NT2/D1 (cell line): ENCODE results near the gene PPM1B.

ENCODE experiments used
- DNase-seq: peaks from one replicate; pipeline ENCODE4 v3.0.0-alpha.2; 2011; ENCODE audit warnings: low read depth, low spot score
- H3K27me3 ChIP-seq: 2 replicates; pipeline ENCODE4 v1.6.0; 2011; ENCODE audit warnings: mild to moderate bottlenecking; ENCODE audit not compliant: insufficient read length, insufficient read depth
- H3K36me3 ChIP-seq: 2 replicates; pipeline ENCODE4 v1.6.1; 2011; ENCODE audit warnings: mild to moderate bottlenecking, low read length, mixed read lengths; ENCODE audit not compliant: insufficient read depth, insufficient read length
- H3K4me1 ChIP-seq: 2 replicates; pipeline ENCODE4 v1.5.1; 2011; ENCODE audit not compliant: insufficient read depth, insufficient read length
- H3K4me3 ChIP-seq: 2 replicates; pipeline ENCODE4 v1.5.1; 2011; ENCODE audit warnings: low read depth; ENCODE audit not compliant: insufficient read length
- H3K9ac ChIP-seq: 2 replicates; pipeline ENCODE4 v1.6.0; 2011; ENCODE audit warnings: low read depth; ENCODE audit not compliant: insufficient read length
- H3K9me3 ChIP-seq: 2 replicates; pipeline ENCODE4 v1.5.1; 2011; ENCODE audit warnings: mild to moderate bottlenecking, low read length; ENCODE audit not compliant: insufficient read depth
- SUZ12 ChIP-seq: IDR thresholded peaks from 2 replicates; pipeline ENCODE4 v1.6.1; 2011; ENCODE audit not compliant: insufficient read length, insufficient read depth; ENCODE audit errors: extremely low read depth
- YY1 ChIP-seq: IDR thresholded peaks from 2 replicates; pipeline ENCODE4 v1.6.1; 2011; ENCODE audit not compliant: insufficient read length, insufficient read depth
- ZNF274 ChIP-seq: IDR thresholded peaks from 2 replicates; pipeline ENCODE4 v1.6.1; 2011; ENCODE audit warnings: mild to moderate bottlenecking, low read depth, low read length

PPM1B gene

GRCh38 chr2:44168681-44169154 lies at the start of gene PPM1B:
Gene PPM1B, plus strand, starts transcription at chr2:44168875. Its CDS starts 32,325 bp downstream, at chr2:44201200.
- H3K27me3 ChIP-seq: no peaks in the 10 kb centered on the region
- DNase-seq: peak; percentile 99

GRCh38 chr2:44119878-44120277 lies 48.8 kb upstream of the PPM1B start:
- TF ChIP-seq ZNF274 (no peak), YY1 (no peak), SUZ12 (no peak)
- no peaks in the 10 kb centered on the region for H3K9me3 ChIP-seq
- H3K27me3 ChIP-seq: no peaks in the 10 kb centered on the region
- no peaks in the 10 kb centered on the region for H3K36me3 ChIP-seq
- H3K9ac ChIP-seq: no peak overlapping the region
- no peak overlapping the region for H3K4me3 ChIP-seq
- DNase-seq: no peak
- H3K4me1 ChIP-seq: no peaks in the 10 kb centered on the region

More at GRCh38 chr2:44168681-44169154, at the start of gene PPM1B:
- Histone ChIP-seq H3K4me1 (no peaks in the 10 kb centered on the region), H3K9me3 (peaks cover 23% of the 10 kb centered on the region), H3K4me3 (peak within 1 kb of the TSS; percentile 91), H3K9ac (peak within 1 kb of the TSS; percentile 96), H3K36me3 (no peaks in the 10 kb centered on the region)
- TF ChIP-seq ZNF274: no peak
- TF ChIP-seq YY1: peak; percentile 50
- no peak for TF ChIP-seq SUZ12

GRCh38 chr2:44120428-44120827 lies 48.2 kb upstream of the PPM1B start:
- Histone ChIP-seq H3K4me1 (no peaks in the 10 kb centered on the region), H3K36me3 (no peaks in the 10 kb centered on the region), H3K9me3 (no peaks in the 10 kb centered on the region), H3K4me3 (no peak overlapping the region), H3K9ac (no peak overlapping the region), H3K27me3 (no peaks in the 10 kb centered on the region)
- TF ChIP-seq YY1 (no peak), ZNF274 (no peak), SUZ12 (no peak)
- DNase-seq: no peak

GRCh38 chr2:44121899-44122298 lies 46.8 kb upstream of the PPM1B start:
- Histone ChIP-seq H3K9ac (no peak overlapping the region), H3K4me1 (no peaks in the 10 kb centered on the region), H3K27me3 (no peaks in the 10 kb centered on the region), H3K9me3 (no peaks in the 10 kb centered on the region), H3K36me3 (no peaks in the 10 kb centered on the region), H3K4me3 (no peak overlapping the region)
- no peak for DNase-seq
- TF ChIP-seq YY1 (no peak), SUZ12 (no peak), ZNF274 (no peak)

- Histone ChIP-seq H3K9ac (no peak overlapping the region), H3K36me3 (no peaks in the 10 kb centered on the region), H3K27me3 (no peaks in the 10 kb centered on the region), H3K9me3 (no peaks in the 10 kb centered on the region), H3K4me3 (no peak overlapping the region), H3K4me1 (no peaks in the 10 kb centered on the region)
- no peak for DNase-seq
- TF ChIP-seq YY1: no peak
- TF ChIP-seq SUZ12: no peak
- TF ChIP-seq ZNF274: no peak
Measured at GRCh38 chr2:44124500-44124899, 44.2 kb upstream of the PPM1B start.

GRCh38 chr2:44126106-44126797 lies 42.4 kb upstream of the PPM1B start:
- DNase-seq: no peak

GRCh38 chr2:44130441-44130840 lies 38.2 kb upstream of the PPM1B start:
- Histone ChIP-seq H3K36me3 (no peaks in the 10 kb centered on the region), H3K9me3 (peaks cover 35% of the 10 kb centered on the region; the same call in 1 of the 2 replicates), H3K9ac (no peak overlapping the region), H3K27me3 (no peaks in the 10 kb centered on the region), H3K4me1 (no peaks in the 10 kb centered on the region), H3K4me3 (no peak overlapping the region)
- DNase-seq: no peak
- TF ChIP-seq ZNF274: no peak
- no peak for TF ChIP-seq YY1
- TF ChIP-seq SUZ12: no peak

More at GRCh38 chr2:44126106-44126797, 42.4 kb upstream of the PPM1B start:
- H3K36me3 ChIP-seq: no peaks in the 10 kb centered on the region
- H3K9ac ChIP-seq: no peak overlapping the region
- H3K4me3 ChIP-seq: no peak overlapping the region
- no peaks in the 10 kb centered on the region for H3K27me3 ChIP-seq
- H3K4me1 ChIP-seq: no peaks in the 10 kb centered on the region
- no peak for TF ChIP-seq YY1
- no peak for TF ChIP-seq ZNF274
- peaks cover under 1% of the 10 kb centered on the region; the same call in 1 of the 2 replicates for H3K9me3 ChIP-seq
